ENCODE measurements around the gene RPN1.

DNA sequence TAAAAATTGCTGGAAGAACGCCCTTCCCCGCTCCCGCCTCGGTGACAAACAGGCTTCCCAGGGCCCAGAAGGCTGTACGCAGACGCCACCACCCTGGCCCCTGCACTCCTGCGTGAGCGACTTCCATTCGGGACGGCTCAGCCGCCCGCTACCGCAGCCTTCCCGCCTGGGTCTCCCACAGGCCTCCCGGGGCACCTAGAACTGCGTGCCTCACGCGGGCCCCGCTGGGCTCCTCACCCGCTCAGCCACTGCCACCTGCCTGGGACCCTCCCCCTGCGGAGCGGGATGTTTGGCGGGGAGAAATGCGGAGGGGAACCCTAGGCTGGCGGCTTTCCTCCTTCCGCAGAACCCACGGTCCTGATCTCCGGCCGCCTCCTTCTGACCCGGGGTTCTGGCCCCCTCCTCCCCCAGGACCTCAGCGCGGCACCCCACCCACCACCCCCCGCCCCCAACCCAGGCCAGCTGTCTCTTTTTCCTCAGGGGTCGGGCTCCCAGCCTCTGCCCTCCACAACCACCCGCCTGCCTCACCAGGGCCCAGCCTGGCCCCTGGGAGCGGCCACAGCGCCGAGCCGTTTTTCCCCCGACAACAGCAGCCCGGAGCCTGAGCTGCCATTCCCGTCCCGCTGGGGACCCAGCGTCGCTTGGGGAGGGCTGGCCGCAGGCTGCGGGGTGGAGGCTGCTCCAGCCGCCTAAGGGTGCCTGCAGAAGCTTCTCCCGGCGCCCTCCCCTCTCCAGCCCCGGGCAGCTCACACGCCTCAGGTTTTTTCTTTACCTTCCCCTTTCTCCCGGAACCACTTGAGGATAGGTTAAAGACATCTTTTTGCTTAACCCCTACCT is 47.8 kb upstream of the RPN1 start:
- TF ChIP-seq, protein P1, sequence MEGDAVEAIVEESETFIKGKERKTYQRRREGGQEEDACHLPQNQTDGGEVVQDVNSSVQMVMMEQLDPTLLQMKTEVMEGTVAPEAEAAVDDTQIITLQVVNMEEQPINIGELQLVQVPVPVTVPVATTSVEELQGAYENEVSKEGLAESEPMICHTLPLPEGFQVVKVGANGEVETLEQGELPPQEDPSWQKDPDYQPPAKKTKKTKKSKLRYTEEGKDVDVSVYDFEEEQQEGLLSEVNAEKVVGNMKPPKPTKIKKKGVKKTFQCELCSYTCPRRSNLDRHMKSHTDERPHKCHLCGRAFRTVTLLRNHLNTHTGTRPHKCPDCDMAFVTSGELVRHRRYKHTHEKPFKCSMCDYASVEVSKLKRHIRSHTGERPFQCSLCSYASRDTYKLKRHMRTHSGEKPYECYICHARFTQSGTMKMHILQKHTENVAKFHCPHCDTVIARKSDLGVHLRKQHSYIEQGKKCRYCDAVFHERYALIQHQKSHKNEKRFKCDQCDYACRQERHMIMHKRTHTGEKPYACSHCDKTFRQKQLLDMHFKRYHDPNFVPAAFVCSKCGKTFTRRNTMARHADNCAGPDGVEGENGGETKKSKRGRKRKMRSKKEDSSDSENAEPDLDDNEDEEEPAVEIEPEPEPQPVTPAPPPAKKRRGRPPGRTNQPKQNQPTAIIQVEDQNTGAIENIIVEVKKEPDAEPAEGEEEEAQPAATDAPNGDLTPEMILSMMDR (IDR thresholded peaks at IDR 0.05) = no peak
- no peak for TF ChIP-seq POLR2A (IDR thresholded peaks at IDR 0.05)

Data from testis (tissue), 2 donors.